BJ (cell line): ENCODE results near the gene GLI3. TPM values are rescaled to one million over a fixed set of nuclear protein-coding genes. Genes with fewer than 3 reads are reported as not detected.
"Not testable (repeated sequence)": the region's sequence is repeated elsewhere in the genome, so short reads cannot be mapped to it uniquely, and the experiment has no call there.

Source experiments
- CTCF ChIA-PET: fragments of 350-600 bp; formaldehyde crosslinking; extraction: SDS; loops from one replicate; lab custom pipeline; 2021; ENCODE audit warnings: antibody characterized with exemption, inconsistent platforms; lab: Yijun Ruan, JAX
- POLR2A ChIA-PET: fragments of 300-600 bp; sonication (Branson Sonifier 250); formaldehyde crosslinking; extraction: SDS; loops from one replicate; lab custom pipeline; 2021; ENCODE audit warnings: antibody characterized with exemption; lab: Charles Lee
- DNase-seq: peaks from one replicate; pipeline ENCODE4 v3.0.0-alpha.2; 2011; ENCODE audit warnings: low read depth
- H3K27me3 ChIP-seq: 2 replicates; pipeline ENCODE4 v1.6.0; 2011; ENCODE audit warnings: low read length; ENCODE audit not compliant: control insufficient read depth, insufficient read depth
- H3K36me3 ChIP-seq: 2 replicates; pipeline ENCODE4 v1.5.1; 2011; ENCODE audit warnings: low read length; ENCODE audit not compliant: control insufficient read depth, insufficient read depth
- H3K4me3 ChIP-seq: 2 replicates; pipeline ENCODE4 v1.5.1; 2011; ENCODE audit warnings: low read depth, mild to moderate bottlenecking, control low read depth, low read length
- CTCF ChIP-seq: IDR thresholded peaks from 2 replicates; pipeline ENCODE4 v1.5.1; 2011; ENCODE audit warnings: low read depth, mild to moderate bottlenecking, control low read depth, inconsistent platforms, low read length, moderate library complexity; ENCODE audit not compliant: insufficient read depth
- polyA plus RNA-seq: library from polyadenylated mRNA; depleted of rRNA; stranded (reverse); fragments of >200 nt; gene quantifications from 2 replicates; pipeline ENCODE4 v1.2.3, GENCODE V29; 2011

The GLI3 gene
- polyA plus RNA-seq, 1 experiment = 5.1 TPM

GRCh38 chr7:42211938-42212337 is 25.1 kb downstream of the GLI3 start:
- POLR2A ChIA-PET = no interaction called here
- H3K36me3 ChIP-seq = no peaks in the 10 kb centered on the region
- DNase-seq = no peak
- H3K27me3 ChIP-seq = no peaks in the 10 kb centered on the region
- no peak for TF ChIP-seq CTCF
- H3K4me3 ChIP-seq = no peak overlapping the region
- CTCF ChIA-PET = no interaction called here

- no peak for DNase-seq
- ChIA-PET POLR2A (no interaction called here), CTCF (interaction anchor here (1.6 kb wide), 1 partner anchor 234 kb away, joined by 3 read pairs; no protein-coding TSS in a partner anchor)
These were observed 26.2 kb downstream of the GLI3 start for GRCh38 chr7:42210779-42211178.

GRCh38 chr7:42210333-42210732 is 26.7 kb downstream of the GLI3 start:
- H3K27me3 ChIP-seq = no peaks in the 10 kb centered on the region
- H3K4me3 ChIP-seq = no peak overlapping the region
- DNase-seq = no peak
- CTCF ChIA-PET = interaction anchor here (1.6 to 1.7 kb wide), 2 partner anchors 12 to 233 kb away, joined by 3 to 5 read pairs; no protein-coding TSS in a partner anchor
- no peak for TF ChIP-seq CTCF
- POLR2A ChIA-PET = no interaction called here
- H3K36me3 ChIP-seq = no peaks in the 10 kb centered on the region

More at GRCh38 chr7:42210779-42211178, 26.2 kb downstream of the GLI3 start:
- H3K27me3 ChIP-seq = no peaks in the 10 kb centered on the region
- no peak for TF ChIP-seq CTCF
- no peak overlapping the region for H3K4me3 ChIP-seq
- no peaks in the 10 kb centered on the region for H3K36me3 ChIP-seq

GRCh38 chr7:42209085-42209484 is 27.9 kb downstream of the GLI3 start:
- DNase-seq, H3K27me3 ChIP-seq, POLR2A ChIA-PET, H3K4me3 ChIP-seq, H3K36me3 ChIP-seq: not testable (repeated sequence)
- CTCF ChIA-PET = interaction anchor here (1.7 kb wide), 1 partner anchor 10 kb away, joined by 5 read pairs; no protein-coding TSS in a partner anchor

GRCh38 chr7:42208572-42208971 is 28.4 kb downstream of the GLI3 start:
- DNase-seq = no peak

More at GRCh38 chr7:42208572-42208971, 28.4 kb downstream of the GLI3 start:
- ChIA-PET CTCF (interaction anchor here (1.7 kb wide), 1 partner anchor 10 kb away, joined by 5 read pairs; no protein-coding TSS in a partner anchor), POLR2A (no interaction called here)
- TF ChIP-seq CTCF = no peak
- H3K36me3 ChIP-seq = no peaks in the 10 kb centered on the region
- no peak overlapping the region for H3K4me3 ChIP-seq
- no peaks in the 10 kb centered on the region for H3K27me3 ChIP-seq
